HepG2 (cell line): ENCODE results near the gene VKORC1L1. TPM values are rescaled to one million over a fixed set of nuclear protein-coding genes. Genes with fewer than 3 reads are reported as not detected.
"Not testable (repeated sequence)": the region's sequence is repeated elsewhere in the genome, so short reads cannot be mapped to it uniquely, and the experiment has no call there.

Source experiments
- ATAC-seq: fragments of 200-7000 bp; cut with Tn5 transposase; 3 replicates; pipeline ENCODE4 v1.9.1; 2020; ENCODE audit warnings: mild to moderate bottlenecking, moderate library complexity
- BruUV-seq: library from RNA; stranded (reverse); fragments of 400-500 nt; replicated peaks from 2 replicates; lab custom pipeline; 2021; lab: Mats Ljungman, UMichigan
- CTCF ChIA-PET: fragments of 300-600 bp; formaldehyde crosslinking; extraction: SDS; loops from one replicate; lab custom pipeline; 2021; ENCODE audit warnings: low total read pairs, inconsistent platforms, low intra/inter-chr PET ratio; lab: Yijun Ruan, JAX
- POLR2A ChIA-PET: fragments of 350-600 bp; sonication (Branson Sonifier 250); formaldehyde crosslinking; loops from one replicate; lab custom pipeline; 2020; ENCODE audit warnings: antibody characterized with exemption, inconsistent platforms; lab: Yijun Ruan, JAX
- DNase-seq: peaks from one replicate; pipeline ENCODE4 v3.0.0-alpha.2; 2015; ENCODE audit warnings: low spot score
- FAIRE-seq: peaks from 3 replicates; lab custom pipeline; 2011; peaks lifted over from hg19 to GRCh38; lab: Jason Lieb, UNC
- H2AFZ ChIP-seq: one replicate; pipeline ENCODE4 v1.6.1; 2011; ENCODE audit warnings: low read length, inconsistent platforms
- H3K27ac ChIP-seq: fragments of 300-600 bp; 3 replicates; pipeline ENCODE4 v1.8.0; 2011; ENCODE audit warnings: mixed run types, mild to moderate bottlenecking, mixed read lengths, low read length, inconsistent platforms; ENCODE audit not compliant: insufficient read depth; ENCODE audit errors: extremely low read length
- H3K27me3 ChIP-seq, 2 experiments: fragments of 200-600 bp in 1 of 2; 2 replicates in 1 of 2; 3 replicates in 1 of 2; pipeline versions ENCODE4 v1.6.0 to v1.8.0; 2011; ENCODE audit warnings: low read length in 2 of 2, mild to moderate bottlenecking in 2 of 2, moderate library complexity in 2 of 2, inconsistent platforms in 1 of 2; ENCODE audit not compliant: insufficient read depth in 2 of 2, control insufficient read depth in 1 of 2
- H3K36me3 ChIP-seq, 2 experiments: fragments of 200-600 bp in 1 of 2; replicated peaks in 1 of 2; 2 replicates in 1 of 2; 3 replicates in 1 of 2; pipeline versions ENCODE4 v1.5.1 to v1.8.0; 2011; ENCODE audit warnings: low read length in 2 of 2, inconsistent platforms in 1 of 2; ENCODE audit not compliant: insufficient read depth in 2 of 2, control insufficient read depth in 1 of 2
- H3K4me1 ChIP-seq: 2 replicates; pipeline ENCODE4 v1.5.1; 2012; ENCODE audit warnings: low read length, inconsistent platforms; ENCODE audit not compliant: insufficient read depth
- H3K4me2 ChIP-seq: 2 replicates; pipeline ENCODE4 v1.6.0; 2011; ENCODE audit warnings: low read depth, low read length, inconsistent platforms
- H3K4me3 ChIP-seq, 3 experiments: fragments of 200-600 bp in 1 of 3; sonication (generic), shearing (Covaris generic) in 1 of 3; replicated peaks in 1 of 3; 2 replicates each; pipeline ENCODE4 v1.5.1; 2011 to 2016; ENCODE audit warnings: low read length in 3 of 3, inconsistent platforms in 2 of 3, low read depth in 2 of 3, mild to moderate bottlenecking in 2 of 3, control low read depth in 1 of 3, mixed read lengths in 1 of 3; ENCODE audit not compliant: insufficient read depth in 1 of 3
- H3K79me2 ChIP-seq: one replicate; pipeline ENCODE4 v1.6.1; 2011; ENCODE audit warnings: low read length, inconsistent platforms; ENCODE audit not compliant: insufficient read depth
- H3K9ac ChIP-seq: 2 replicates; pipeline ENCODE4 v1.6.0; 2011; ENCODE audit warnings: mild to moderate bottlenecking, low read depth, low read length, inconsistent platforms; ENCODE audit not compliant: insufficient read depth
- H3K9me3 ChIP-seq: 2 replicates; pipeline ENCODE4 v1.5.1; 2012; ENCODE audit warnings: mild to moderate bottlenecking, low read length
- H4K20me1 ChIP-seq: 2 replicates; pipeline ENCODE4 v1.6.0; 2011; ENCODE audit warnings: inconsistent platforms, mild to moderate bottlenecking, low read length, moderate library complexity; ENCODE audit not compliant: insufficient read depth
- DZIP1 ChIP-seq: sonication (generic); formaldehyde crosslinking; IDR thresholded peaks from 2 replicates; pipeline ENCODE4 v1.5.0; 2020; ENCODE audit warnings: mild to moderate bottlenecking, missing genetic modification reagents
- GFI1 ChIP-seq: sonication (generic); formaldehyde crosslinking; IDR thresholded peaks from 2 replicates; pipeline ENCODE4 v1.5.0; 2020; ENCODE audit warnings: missing genetic modification reagents, mild to moderate bottlenecking, borderline replicate concordance
- POLR2AphosphoS2 ChIP-seq: IDR thresholded peaks from 2 replicates; pipeline ENCODE4 v1.6.1; 2011; ENCODE audit warnings: low read depth, low read length, improper control_type of control experiment
- SMC3 ChIP-seq: IDR thresholded peaks from 2 replicates; pipeline ENCODE4 v1.6.1; 2011; ENCODE audit warnings: low read length, improper control_type of control experiment
- ZBTB21 ChIP-seq: sonication (generic); formaldehyde crosslinking; IDR thresholded peaks from 2 replicates; pipeline ENCODE4 v1.4.0; 2020; ENCODE audit warnings: missing genetic modification reagents
- ZBTB42 ChIP-seq: sonication (generic); formaldehyde crosslinking; IDR thresholded peaks from 2 replicates; pipeline ENCODE4 v1.5.0; 2020; ENCODE audit warnings: mild to moderate bottlenecking, missing genetic modification reagents
- ZNF124 ChIP-seq: sonication (generic); formaldehyde crosslinking; IDR thresholded peaks from 2 replicates; pipeline ENCODE4 v1.4.0; 2020; ENCODE audit warnings: missing genetic modification reagents
- ZSCAN20 ChIP-seq: sonication (generic); formaldehyde crosslinking; IDR thresholded peaks from 2 replicates; pipeline ENCODE4 v1.4.0; 2020; ENCODE audit warnings: missing genetic modification reagents, mild to moderate bottlenecking, borderline replicate concordance
- WGBS: methylation state at CpG from one replicate; pipeline ENCODE4 v1.1.6; 2017; ENCODE audit warnings: low lambda C conversion rate; 5-methylcytosine and 5-hydroxymethylcytosine counted together
- in situ Hi-C: cut with HindIII; loops from 2 replicates; pipeline ENCODE4 v1.10.0; 2017; ENCODE audit warnings: low pct_unique_long_range_greater_than_20kb; ENCODE audit not compliant: extremely low pct_ligation_motif_present
- intact Hi-C: fragments of 100-400 bp; cut with micrococcal nuclease; formaldehyde crosslinking; loops from one replicate; pipeline ENCODE4 v1.10.0; 2022; ENCODE audit not compliant: unreplicated experiment
- polyA plus RNA-seq, 8 experiments: library from polyadenylated mRNA; depleted of rRNA in 3 of 8; stranded (reverse) in 7 of 8; unstranded in 1 of 8; fragments of >200 nt; fragmentation: Illumina TruSeq in 4 of 8; extraction: Trizol in 4 of 8; gene quantifications; 2 replicates each; pipeline versions ENCODE4 v1.2.1 to v1.2.3, GENCODE V29; 2011 to 2016; ENCODE audit warnings: low read depth in 4 of 8, missing spikeins in 1 of 8, mixed read lengths in 1 of 8; ENCODE audit not compliant: insufficient read depth in 1 of 8
- total RNA-seq, 5 experiments: library from RNA; depleted of rRNA; stranded (reverse); fragments of >200 nt; fragmentation: Illumina TruSeq; extraction: Trizol; gene quantifications; 2 replicates each; pipeline ENCODE4 v1.2.3, GENCODE V29; 2016; ENCODE audit warnings: low read depth in 1 of 5
- TF ChIP-seq, protein P1 (sequence below): sonication (generic); formaldehyde crosslinking; IDR thresholded peaks from 2 replicates; pipeline ENCODE4 v1.4.0; 2020; ENCODE audit warnings: mild to moderate bottlenecking, missing genetic modification reagents
- TF ChIP-seq, protein P2 (sequence below): sonication (generic); formaldehyde crosslinking; IDR thresholded peaks from 2 replicates; pipeline ENCODE4 v1.5.1; 2020; ENCODE audit warnings: mild to moderate bottlenecking, missing genetic modification reagents, moderate library complexity

The VKORC1L1 gene
- total and polyA plus RNA-seq, 2 of the 13 experiments (the other 11 are each of a cell fraction or from before 2014, with no cell fraction given) = 13.9 to 16.5 TPM

- H3K27me3 ChIP-seq, H3K27ac ChIP-seq, H3K4me2 ChIP-seq, DNase-seq, H3K4me3 ChIP-seq, BruUV-seq, POLR2A ChIA-PET, H3K9me3 ChIP-seq, ATAC-seq, CTCF ChIA-PET, H3K9ac ChIP-seq, H2AFZ ChIP-seq, in situ Hi-C loops, FAIRE-seq, intact Hi-C loops, H3K79me2 ChIP-seq, H4K20me1 ChIP-seq, H3K4me1 ChIP-seq: not testable (repeated sequence)
- H3K36me3 ChIP-seq = peaks cover 2 to 12% of the 10 kb centered on the region in 2 experiments; a peak in 3 of 5 replicates
- 98% methylated on average over 2 of the region's 2 CpGs for WGBS
These were observed 16.8 kb downstream of the VKORC1L1 start for GRCh38 chr7:65889722-65890121.

DNA sequence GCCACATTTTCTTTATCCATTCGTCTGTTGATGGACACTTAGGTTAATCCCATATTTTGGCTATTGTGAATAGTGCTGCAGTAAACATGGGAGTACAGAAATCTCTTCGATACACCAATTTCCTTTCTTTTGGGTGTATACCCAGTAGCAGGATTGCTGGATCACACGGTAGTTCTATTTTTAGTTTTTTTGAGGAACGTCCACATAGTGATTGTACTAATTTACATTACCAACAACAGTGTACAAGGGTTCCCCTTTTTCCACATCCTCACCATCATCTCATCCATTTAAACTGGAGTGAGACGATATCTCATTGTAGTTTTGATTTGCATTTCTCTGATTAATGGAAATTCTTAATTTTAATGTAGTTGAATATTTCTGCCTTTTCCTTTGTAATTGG, 19.3 kb downstream of the VKORC1L1 start:
- BruUV-seq = no TSS peak
- WGBS = 97% methylated on average over 5 of the region's 5 CpGs
- DNase-seq = no peak
- Histone ChIP-seq H3K4me3 (no peak overlapping the region), H3K4me1 (no peaks in the 10 kb centered on the region), H4K20me1 (no peaks in the 10 kb centered on the region), H3K36me3 (peaks cover 2 to 12% of the 10 kb centered on the region in 2 experiments; a peak in 3 of 5 replicates), H3K79me2 (peaks cover 7% of the 10 kb centered on the region), H3K9me3 (no peaks in the 10 kb centered on the region), H3K4me2 (no peak overlapping the region), H3K27ac (no peak overlapping the region), H2AFZ (no peak overlapping the region), H3K27me3 (no peaks in the 10 kb centered on the region), H3K9ac (no peak overlapping the region)
- in situ Hi-C loops (no loop called here), intact Hi-C loops (no loop called here)
- CTCF ChIA-PET = no interaction called here
- FAIRE-seq = no peak
- ATAC-seq = no peak
- POLR2A ChIA-PET = no interaction called here
- TF ChIP-seq DZIP1 (CRISPR knock-in tag) = no peak
- no peak for TF ChIP-seq GFI1 (CRISPR knock-in tag)
- no peak for TF ChIP-seq ZSCAN20 (CRISPR knock-in tag)
- no peak for TF ChIP-seq POLR2AphosphoS2
- TF ChIP-seq, protein P1, sequence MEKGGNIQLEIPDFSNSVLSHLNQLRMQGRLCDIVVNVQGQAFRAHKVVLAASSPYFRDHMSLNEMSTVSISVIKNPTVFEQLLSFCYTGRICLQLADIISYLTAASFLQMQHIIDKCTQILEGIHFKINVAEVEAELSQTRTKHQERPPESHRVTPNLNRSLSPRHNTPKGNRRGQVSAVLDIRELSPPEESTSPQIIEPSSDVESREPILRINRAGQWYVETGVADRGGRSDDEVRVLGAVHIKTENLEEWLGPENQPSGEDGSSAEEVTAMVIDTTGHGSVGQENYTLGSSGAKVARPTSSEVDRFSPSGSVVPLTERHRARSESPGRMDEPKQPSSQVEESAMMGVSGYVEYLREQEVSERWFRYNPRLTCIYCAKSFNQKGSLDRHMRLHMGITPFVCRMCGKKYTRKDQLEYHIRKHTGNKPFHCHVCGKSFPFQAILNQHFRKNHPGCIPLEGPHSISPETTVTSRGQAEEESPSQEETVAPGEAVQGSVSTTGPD (CRISPR knock-in tag) = no peak
- TF ChIP-seq SMC3 = no peak
- TF ChIP-seq ZBTB42 (CRISPR knock-in tag) = no peak
- no peak for TF ChIP-seq ZNF124 (CRISPR knock-in tag)
- no peak for TF ChIP-seq ZBTB21
- TF ChIP-seq, protein P2, sequence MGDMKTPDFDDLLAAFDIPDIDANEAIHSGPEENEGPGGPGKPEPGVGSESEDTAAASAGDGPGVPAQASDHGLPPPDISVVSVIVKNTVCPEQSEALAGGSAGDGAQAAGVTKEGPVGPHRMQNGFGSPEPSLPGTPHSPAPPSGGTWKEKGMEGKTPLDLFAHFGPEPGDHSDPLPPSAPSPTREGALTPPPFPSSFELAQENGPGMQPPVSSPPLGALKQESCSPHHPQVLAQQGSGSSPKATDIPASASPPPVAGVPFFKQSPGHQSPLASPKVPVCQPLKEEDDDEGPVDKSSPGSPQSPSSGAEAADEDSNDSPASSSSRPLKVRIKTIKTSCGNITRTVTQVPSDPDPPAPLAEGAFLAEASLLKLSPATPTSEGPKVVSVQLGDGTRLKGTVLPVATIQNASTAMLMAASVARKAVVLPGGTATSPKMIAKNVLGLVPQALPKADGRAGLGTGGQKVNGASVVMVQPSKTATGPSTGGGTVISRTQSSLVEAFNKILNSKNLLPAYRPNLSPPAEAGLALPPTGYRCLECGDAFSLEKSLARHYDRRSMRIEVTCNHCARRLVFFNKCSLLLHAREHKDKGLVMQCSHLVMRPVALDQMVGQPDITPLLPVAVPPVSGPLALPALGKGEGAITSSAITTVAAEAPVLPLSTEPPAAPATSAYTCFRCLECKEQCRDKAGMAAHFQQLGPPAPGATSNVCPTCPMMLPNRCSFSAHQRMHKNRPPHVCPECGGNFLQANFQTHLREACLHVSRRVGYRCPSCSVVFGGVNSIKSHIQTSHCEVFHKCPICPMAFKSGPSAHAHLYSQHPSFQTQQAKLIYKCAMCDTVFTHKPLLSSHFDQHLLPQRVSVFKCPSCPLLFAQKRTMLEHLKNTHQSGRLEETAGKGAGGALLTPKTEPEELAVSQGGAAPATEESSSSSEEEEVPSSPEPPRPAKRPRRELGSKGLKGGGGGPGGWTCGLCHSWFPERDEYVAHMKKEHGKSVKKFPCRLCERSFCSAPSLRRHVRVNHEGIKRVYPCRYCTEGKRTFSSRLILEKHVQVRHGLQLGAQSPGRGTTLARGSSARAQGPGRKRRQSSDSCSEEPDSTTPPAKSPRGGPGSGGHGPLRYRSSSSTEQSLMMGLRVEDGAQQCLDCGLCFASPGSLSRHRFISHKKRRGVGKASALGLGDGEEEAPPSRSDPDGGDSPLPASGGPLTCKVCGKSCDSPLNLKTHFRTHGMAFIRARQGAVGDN (CRISPR knock-in tag) = no peak
